Keratinocyte (primary cell): Measurements from ENCODE around the gene ZNF480. TPM values are rescaled to one million over a fixed set of nuclear protein-coding genes. Genes with fewer than 3 reads are reported as not detected.

Source experiments
- DNase-seq: peaks from one replicate; pipeline ENCODE4 v3.0.0-alpha.2; 2011; ENCODE audit warnings: low read depth, missing footprints, low spot score
- FAIRE-seq: peaks from 2 replicates; lab custom pipeline; 2011; peaks lifted over from hg19 to GRCh38; lab: Jason Lieb, UNC
- H2AFZ ChIP-seq: 2 replicates; pipeline ENCODE4 v1.6.0; 2012; ENCODE audit warnings: low read length, control low read depth, inconsistent platforms; ENCODE audit not compliant: control insufficient read depth
- H3K27ac ChIP-seq: 2 replicates; pipeline ENCODE4 v1.5.1; 2011; ENCODE audit warnings: low read length; ENCODE audit not compliant: control insufficient read depth, insufficient read depth
- H3K27me3 ChIP-seq: 3 replicates; pipeline ENCODE4 v1.6.0; 2011; ENCODE audit warnings: low read length; ENCODE audit not compliant: control insufficient read depth, insufficient read depth; ENCODE audit errors: extremely low read depth
- H3K36me3 ChIP-seq, 2 experiments: 2 replicates in 1 of 2; 3 replicates in 1 of 2; pipeline ENCODE4 v1.5.1; 2011; ENCODE audit warnings: low read length in 2 of 2, mild to moderate bottlenecking in 1 of 2; ENCODE audit not compliant: control insufficient read depth in 2 of 2, insufficient read depth in 2 of 2; ENCODE audit errors: extremely low read depth in 1 of 2
- H3K4me1 ChIP-seq: 3 replicates; pipeline ENCODE4 v1.5.1; 2011; ENCODE audit warnings: low read length; ENCODE audit not compliant: control insufficient read depth, insufficient read depth; ENCODE audit errors: extremely low read depth
- H3K4me2 ChIP-seq: 3 replicates; pipeline ENCODE4 v1.6.0; 2011; ENCODE audit warnings: low read depth, low read length; ENCODE audit not compliant: control insufficient read depth, insufficient read depth; ENCODE audit errors: extremely low read depth
- H3K4me3 ChIP-seq, 3 experiments: fragments of 200-600 bp in 1 of 3; sonication (generic) in 1 of 3; 2 replicates in 2 of 3; 3 replicates in 1 of 3; pipeline ENCODE4 v1.5.1; 2011 to 2016; ENCODE audit warnings: low read length in 3 of 3, mild to moderate bottlenecking in 3 of 3, control low read depth in 2 of 3, inconsistent platforms in 1 of 3, low read depth in 1 of 3, mixed read lengths in 1 of 3, mixed run types in 1 of 3, moderate library complexity in 1 of 3; ENCODE audit not compliant: control insufficient read depth in 2 of 3, insufficient read depth in 2 of 3; ENCODE audit errors: extremely low read depth in 1 of 3
- H3K79me2 ChIP-seq: 2 replicates; pipeline ENCODE4 v1.6.0; 2012; ENCODE audit warnings: low read length; ENCODE audit not compliant: control insufficient read depth, insufficient read depth
- H3K9ac ChIP-seq: 3 replicates; pipeline ENCODE4 v1.6.0; 2011; ENCODE audit warnings: low read length; ENCODE audit not compliant: control insufficient read depth, insufficient read depth; ENCODE audit errors: extremely low read depth
- H3K9me1 ChIP-seq: 3 replicates; pipeline ENCODE4 v1.6.0; 2011; ENCODE audit warnings: low read length; ENCODE audit not compliant: control insufficient read depth, insufficient read depth; ENCODE audit errors: extremely low read depth
- H3K9me3 ChIP-seq: 2 replicates; pipeline ENCODE4 v1.5.1; 2012; ENCODE audit warnings: low read depth, low read length; ENCODE audit not compliant: control insufficient read depth
- H4K20me1 ChIP-seq: 3 replicates; pipeline ENCODE4 v1.6.0; 2011; ENCODE audit warnings: low read length; ENCODE audit not compliant: control insufficient read depth, insufficient read depth; ENCODE audit errors: extremely low read depth
- EZH2 ChIP-seq: IDR thresholded peaks from one replicate; pipeline ENCODE4 v1.6.1; 2012; ENCODE audit warnings: inconsistent platforms, mild to moderate bottlenecking, low read length, moderate library complexity
- dilution Hi-C: fragments of 300-500 bp; cut with MboI; formaldehyde crosslinking; loops from one replicate; pipeline ENCODE4 v1.7.0; 2020; ENCODE audit warnings: low sequenced_read_pairs; ENCODE audit not compliant: extremely low pct_ligation_motif_present
- polyA plus RNA-seq, 5 experiments: library from polyadenylated mRNA; depleted of rRNA in 3 of 5; stranded (reverse) in 3 of 5; stranded (forward) in 1 of 5; unstranded in 1 of 5; fragments of >200 nt; gene quantifications; 1 replicate in 1 of 5; 2 replicates in 3 of 5; 3 replicates in 1 of 5; pipeline versions ENCODE4 v1.2.1 to v1.2.3, GENCODE V29; 2011 to 2012; ENCODE audit warnings: missing spikeins in 2 of 5, low read depth in 1 of 5, low replicate concordance in 1 of 5
- TF ChIP-seq, protein P1 (sequence below), 3 experiments: IDR thresholded peaks in 1 of 3; conservative IDR thresholded peaks in 1 of 3; optimal IDR thresholded peaks in 1 of 3; 2 replicates in 2 of 3; 3 replicates in 1 of 3; pipeline versions ENCODE3 to v1.5.1; 2011; ENCODE audit warnings: low read length in 3 of 3, mild to moderate bottlenecking in 3 of 3, moderate library complexity in 2 of 3, control low read depth in 1 of 3, inconsistent platforms in 1 of 3; ENCODE audit not compliant: insufficient read depth in 2 of 3; ENCODE audit errors: extremely low read depth in 1 of 3

The ZNF480 gene
- polyA plus RNA-seq, 1 donor (not counting 4 experiments of a cell fraction or from before 2014, with no cell fraction given), result 7.5 TPM

DNA sequence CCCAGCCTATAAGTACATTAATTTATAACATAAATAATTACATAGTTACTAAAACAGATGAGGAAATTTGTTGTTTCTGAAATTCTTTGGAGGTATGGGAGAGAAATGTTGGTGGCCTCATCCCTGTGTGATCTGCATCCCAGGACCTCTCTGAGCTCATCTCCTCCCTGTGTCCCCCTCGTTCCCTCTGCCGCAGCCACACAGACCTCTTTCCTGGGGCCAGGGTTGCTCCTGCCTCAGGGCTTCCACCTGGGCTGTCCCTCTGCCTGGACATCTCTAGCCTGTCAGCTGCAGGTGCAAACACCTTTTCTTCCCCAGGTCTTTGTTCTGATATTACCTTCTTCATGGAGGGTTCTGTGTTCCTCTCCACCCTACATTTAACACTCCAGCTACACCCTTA, 23.7 kb upstream of the ZNF480 start:
- H3K27ac ChIP-seq, result no peak overlapping the region
- H3K9me3 ChIP-seq, result no peaks in the 10 kb centered on the region
- H3K36me3 ChIP-seq, result peaks cover 10 to 12% of the 10 kb centered on the region in 2 experiments
- FAIRE-seq (no peak), DNase-seq (no peak)
- H3K79me2 ChIP-seq, result peaks cover 76% of the 10 kb centered on the region
- no peak overlapping the region for H3K4me3 ChIP-seq
- H4K20me1 ChIP-seq, result no peaks in the 10 kb centered on the region
- peaks cover 4% of the 10 kb centered on the region for H3K4me1 ChIP-seq
- dilution Hi-C loops, result no loop called here
- TF ChIP-seq EZH2, result no peak
- TF ChIP-seq, protein P1, sequence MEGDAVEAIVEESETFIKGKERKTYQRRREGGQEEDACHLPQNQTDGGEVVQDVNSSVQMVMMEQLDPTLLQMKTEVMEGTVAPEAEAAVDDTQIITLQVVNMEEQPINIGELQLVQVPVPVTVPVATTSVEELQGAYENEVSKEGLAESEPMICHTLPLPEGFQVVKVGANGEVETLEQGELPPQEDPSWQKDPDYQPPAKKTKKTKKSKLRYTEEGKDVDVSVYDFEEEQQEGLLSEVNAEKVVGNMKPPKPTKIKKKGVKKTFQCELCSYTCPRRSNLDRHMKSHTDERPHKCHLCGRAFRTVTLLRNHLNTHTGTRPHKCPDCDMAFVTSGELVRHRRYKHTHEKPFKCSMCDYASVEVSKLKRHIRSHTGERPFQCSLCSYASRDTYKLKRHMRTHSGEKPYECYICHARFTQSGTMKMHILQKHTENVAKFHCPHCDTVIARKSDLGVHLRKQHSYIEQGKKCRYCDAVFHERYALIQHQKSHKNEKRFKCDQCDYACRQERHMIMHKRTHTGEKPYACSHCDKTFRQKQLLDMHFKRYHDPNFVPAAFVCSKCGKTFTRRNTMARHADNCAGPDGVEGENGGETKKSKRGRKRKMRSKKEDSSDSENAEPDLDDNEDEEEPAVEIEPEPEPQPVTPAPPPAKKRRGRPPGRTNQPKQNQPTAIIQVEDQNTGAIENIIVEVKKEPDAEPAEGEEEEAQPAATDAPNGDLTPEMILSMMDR (optimal IDR thresholded peaks at IDR 0.05 in 1 of 3, IDR thresholded peaks at IDR 0.05 in 1 of 3, conservative IDR thresholded peaks at IDR 0.05 in 1 of 3; ENCODE audit: extremely low read depth in 1 of 3, insufficient read depth in 2 of 3, low read length in 3 of 3), result no peak
- H3K9me1 ChIP-seq, result no peaks in the 10 kb centered on the region
- H3K4me2 ChIP-seq, result no peak overlapping the region
- no peak overlapping the region for H3K9ac ChIP-seq
- H3K27me3 ChIP-seq, result no peaks in the 10 kb centered on the region
- H2AFZ ChIP-seq, result no peak overlapping the region

DNA sequence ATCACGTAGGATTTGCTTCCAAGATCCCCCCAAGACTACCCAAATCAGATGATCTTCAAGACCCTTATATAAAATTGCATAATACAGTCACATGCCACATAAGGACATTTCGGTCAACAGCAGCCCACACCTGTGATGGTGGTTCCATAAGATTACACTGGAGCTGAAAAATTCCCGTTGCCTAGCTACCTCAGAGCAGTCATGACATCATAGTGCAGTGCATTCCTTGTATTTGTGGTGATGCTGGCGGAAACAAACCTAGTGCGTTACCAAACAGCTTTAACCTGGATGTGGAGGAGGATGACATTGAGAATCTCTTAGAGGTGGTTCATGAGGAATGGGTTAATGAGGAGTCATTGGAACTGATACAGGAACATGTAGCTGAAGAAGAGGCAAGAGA, 22.8 kb upstream of the ZNF480 start:
- Histone ChIP-seq H3K9ac (no peak overlapping the region), H3K9me1 (no peaks in the 10 kb centered on the region), H3K4me1 (peaks cover 4% of the 10 kb centered on the region), H3K4me3 (no peak overlapping the region), H3K27ac (no peak overlapping the region), H2AFZ (no peak overlapping the region), H4K20me1 (no peaks in the 10 kb centered on the region), H3K27me3 (no peaks in the 10 kb centered on the region), H3K79me2 (peaks cover 85% of the 10 kb centered on the region), H3K36me3 (peaks cover 10 to 12% of the 10 kb centered on the region in 2 experiments), H3K9me3 (no peaks in the 10 kb centered on the region), H3K4me2 (no peak overlapping the region)
- no peak for TF ChIP-seq EZH2
- TF ChIP-seq, protein P1 (optimal IDR thresholded peaks at IDR 0.05 in 1 of 3, IDR thresholded peaks at IDR 0.05 in 1 of 3, conservative IDR thresholded peaks at IDR 0.05 in 1 of 3; ENCODE audit: extremely low read depth in 1 of 3, insufficient read depth in 2 of 3, low read length in 3 of 3), result no peak
- DNase-seq (no peak), FAIRE-seq (no peak)
- dilution Hi-C loops, result no loop called here
